HEK293 (cell line): ENCODE data around the gene PSG4.

Experiments
- FEZF1 ChIP-seq: fragments of 450-650 bp; formaldehyde crosslinking; IDR thresholded peaks from 2 replicates; pipeline ENCODE4 v1.5.1; 2016; ENCODE audit warnings: missing biosample characterization, missing genetic modification characterization
- GFI1B ChIP-seq: fragments of 450-650 bp; formaldehyde crosslinking; IDR thresholded peaks from 2 replicates; pipeline ENCODE4 v1.5.1; 2016; ENCODE audit warnings: missing biosample characterization, missing genetic modification characterization
- KLF1 ChIP-seq: fragments of 450-650 bp; formaldehyde crosslinking; IDR thresholded peaks from 2 replicates; pipeline ENCODE4 v1.5.1; 2016; ENCODE audit warnings: missing biosample characterization, missing genetic modification characterization
- KLF16 ChIP-seq: fragments of 450-650 bp; formaldehyde crosslinking; IDR thresholded peaks from 2 replicates; pipeline ENCODE4 v1.5.1; 2017; ENCODE audit warnings: missing biosample characterization, missing genetic modification characterization
- MYNN ChIP-seq: fragments of 450-650 bp; formaldehyde crosslinking; IDR thresholded peaks from 2 replicates; pipeline ENCODE4 v1.5.1; 2016; ENCODE audit warnings: missing biosample characterization, missing genetic modification characterization, borderline replicate concordance
- OSR2 ChIP-seq: fragments of 450-650 bp; formaldehyde crosslinking; IDR thresholded peaks from 2 replicates; pipeline ENCODE4 v1.5.1; 2016; ENCODE audit warnings: missing biosample characterization, missing genetic modification characterization
- PRDM1 ChIP-seq: fragments of 450-650 bp; formaldehyde crosslinking; IDR thresholded peaks from 2 replicates; pipeline ENCODE4; 2016; ENCODE audit warnings: missing biosample characterization, missing genetic modification characterization
- SP7 ChIP-seq: fragments of 450-650 bp; formaldehyde crosslinking; IDR thresholded peaks from 2 replicates; pipeline ENCODE4 v1.5.1; 2016; ENCODE audit warnings: missing biosample characterization, missing genetic modification characterization
- ZBTB21 ChIP-seq: fragments of 450-650 bp; formaldehyde crosslinking; IDR thresholded peaks from 2 replicates; pipeline ENCODE4 v1.5.1; 2017; ENCODE audit warnings: missing biosample characterization, missing genetic modification characterization
- ZEB2 ChIP-seq: fragments of 450-650 bp; formaldehyde crosslinking; IDR thresholded peaks from 2 replicates; pipeline ENCODE4 v1.5.1; 2016; ENCODE audit warnings: missing biosample characterization, missing genetic modification characterization
- ZNF121 ChIP-seq: fragments of 450-650 bp; formaldehyde crosslinking; IDR thresholded peaks from 2 replicates; pipeline ENCODE4 v1.5.1; 2016; ENCODE audit warnings: missing biosample characterization, missing genetic modification characterization
- ZNF366 ChIP-seq: fragments of 450-650 bp; formaldehyde crosslinking; conservative IDR thresholded peaks from 2 replicates; pipeline ENCODE4 v1.5.1; 2016; ENCODE audit warnings: missing biosample characterization, missing genetic modification characterization
- ZNF394 ChIP-seq: fragments of 450-650 bp; formaldehyde crosslinking; IDR thresholded peaks from 2 replicates; pipeline ENCODE4 v1.5.1; 2016; ENCODE audit warnings: missing biosample characterization, missing genetic modification characterization, mild to moderate bottlenecking, moderate library complexity, borderline replicate concordance
- ZNF501 ChIP-seq: fragments of 450-650 bp; formaldehyde crosslinking; IDR thresholded peaks from 2 replicates; pipeline ENCODE4 v1.5.1; 2016; ENCODE audit warnings: missing biosample characterization, missing genetic modification characterization
- ZNF561 ChIP-seq: fragments of 450-650 bp; IDR thresholded peaks from 2 replicates; pipeline ENCODE4 v1.5.1; 2018; ENCODE audit warnings: missing biosample characterization, missing genetic modification characterization, borderline replicate concordance
- ZNF623 ChIP-seq: fragments of 450-650 bp; formaldehyde crosslinking; IDR thresholded peaks from 2 replicates; pipeline ENCODE4 v1.5.1; 2016; ENCODE audit warnings: missing biosample characterization, missing genetic modification characterization
- ZNF660 ChIP-seq: fragments of 450-650 bp; IDR thresholded peaks from 2 replicates; pipeline ENCODE4 v1.5.1; 2018; ENCODE audit warnings: missing biosample characterization, mild to moderate bottlenecking, missing genetic modification characterization
- ZNF76 ChIP-seq: fragments of 450-650 bp; formaldehyde crosslinking; IDR thresholded peaks from 2 replicates; pipeline ENCODE4; 2016; ENCODE audit warnings: low read depth, missing biosample characterization, missing genetic modification characterization, borderline replicate concordance
- ZNF768 ChIP-seq: fragments of 450-650 bp; formaldehyde crosslinking; IDR thresholded peaks from 2 replicates; pipeline ENCODE4 v1.5.1; 2018; ENCODE audit warnings: missing biosample characterization, mild to moderate bottlenecking, missing genetic modification characterization
- ZNF843 ChIP-seq: fragments of 450-650 bp; formaldehyde crosslinking; IDR thresholded peaks from 2 replicates; pipeline ENCODE4 v1.5.1; 2016; ENCODE audit warnings: missing biosample characterization, missing genetic modification characterization
- ZSCAN23 ChIP-seq: fragments of 450-650 bp; formaldehyde crosslinking; IDR thresholded peaks from 2 replicates; pipeline ENCODE4 v1.5.1; 2016; ENCODE audit warnings: missing biosample characterization, missing genetic modification characterization
- TF ChIP-seq, protein P1 (sequence below): fragments of 450-650 bp; formaldehyde crosslinking; IDR thresholded peaks from 2 replicates; pipeline ENCODE4 v1.5.1; 2016; ENCODE audit warnings: missing biosample characterization, missing genetic modification characterization
- TF ChIP-seq, protein P2 (sequence below): fragments of 450-650 bp; formaldehyde crosslinking; IDR thresholded peaks from 2 replicates; pipeline ENCODE4 v1.5.1; 2016; ENCODE audit warnings: missing biosample characterization, missing genetic modification characterization
- TF ChIP-seq, protein P3 (sequence below): fragments of 450-650 bp; formaldehyde crosslinking; IDR thresholded peaks from 2 replicates; pipeline ENCODE4 v1.5.1; 2017; ENCODE audit warnings: missing biosample characterization, missing genetic modification characterization
- TF ChIP-seq, protein P4 (sequence below): fragments of 450-650 bp; formaldehyde crosslinking; IDR thresholded peaks from 2 replicates; pipeline ENCODE4 v1.5.1; 2016; ENCODE audit warnings: missing biosample characterization, missing genetic modification characterization
- TF ChIP-seq, protein P5 (sequence below): fragments of 450-650 bp; formaldehyde crosslinking; optimal IDR thresholded peaks from 2 replicates; pipeline ENCODE3; 2016; ENCODE audit warnings: missing biosample characterization, mild to moderate bottlenecking, missing genetic modification characterization
- TF ChIP-seq, protein P6 (sequence below): fragments of 450-650 bp; formaldehyde crosslinking; IDR thresholded peaks from 2 replicates; pipeline ENCODE4 v1.5.1; 2016; ENCODE audit warnings: missing biosample characterization, missing genetic modification characterization

The PSG4 gene

DNA sequence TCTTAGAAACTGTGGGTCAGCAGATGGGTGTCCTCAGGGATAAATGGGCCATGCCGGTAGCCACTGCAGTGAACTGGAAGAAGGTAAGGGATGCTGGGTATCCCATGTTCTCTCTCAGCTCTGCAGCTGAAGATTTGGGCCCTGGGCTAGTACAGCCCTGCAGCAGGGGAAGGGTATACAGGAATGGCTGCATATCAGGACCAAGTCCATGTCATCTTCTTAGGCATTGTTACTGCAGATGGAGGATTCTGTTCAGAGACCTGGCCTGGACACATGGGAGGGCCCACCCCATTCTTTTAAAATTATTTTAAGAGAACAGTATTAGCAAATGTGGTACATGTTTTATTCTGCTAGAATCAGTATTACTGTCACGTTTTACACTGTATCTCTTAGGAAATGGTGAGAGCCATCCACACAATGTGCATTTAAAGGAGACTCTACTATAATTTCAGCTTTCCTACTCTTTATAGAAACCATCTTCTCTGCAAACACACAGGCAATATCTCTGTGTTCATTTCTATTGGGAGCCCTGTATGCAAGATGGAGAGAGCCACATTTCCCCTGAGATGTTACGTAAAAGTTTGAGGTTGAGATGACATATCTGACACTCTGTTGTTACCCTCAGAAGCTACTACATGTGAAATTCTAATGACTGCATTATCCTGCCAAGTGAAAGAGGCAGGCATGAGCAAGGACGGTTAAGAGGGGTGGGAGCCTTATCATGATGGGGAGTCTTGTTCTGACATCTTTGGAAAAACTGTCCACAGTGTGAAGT lies 12.9 kb downstream of the PSG4 start (continued):
- TF ChIP-seq, protein P1, sequence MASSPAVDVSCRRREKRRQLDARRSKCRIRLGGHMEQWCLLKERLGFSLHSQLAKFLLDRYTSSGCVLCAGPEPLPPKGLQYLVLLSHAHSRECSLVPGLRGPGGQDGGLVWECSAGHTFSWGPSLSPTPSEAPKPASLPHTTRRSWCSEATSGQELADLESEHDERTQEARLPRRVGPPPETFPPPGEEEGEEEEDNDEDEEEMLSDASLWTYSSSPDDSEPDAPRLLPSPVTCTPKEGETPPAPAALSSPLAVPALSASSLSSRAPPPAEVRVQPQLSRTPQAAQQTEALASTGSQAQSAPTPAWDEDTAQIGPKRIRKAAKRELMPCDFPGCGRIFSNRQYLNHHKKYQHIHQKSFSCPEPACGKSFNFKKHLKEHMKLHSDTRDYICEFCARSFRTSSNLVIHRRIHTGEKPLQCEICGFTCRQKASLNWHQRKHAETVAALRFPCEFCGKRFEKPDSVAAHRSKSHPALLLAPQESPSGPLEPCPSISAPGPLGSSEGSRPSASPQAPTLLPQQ (tag by site-specific recombination): peak; percentile 99
- TF ChIP-seq FEZF1 (tag by site-specific recombination) (peak; percentile 76), ZNF623 (peak; percentile 9; the same call in 1 of the 2 replicates), KLF1 (peak; percentile 69; the same call in 1 of the 2 replicates), PRDM1 (tag by site-specific recombination) (peak; percentile 92), ZNF561 (tag by site-specific recombination) (peak; percentile 57; the same call in 1 of the 2 replicates), ZNF768 (tag by site-specific recombination) (0 out of 2 replicates have a peak, but pooled peaks have one; percentile 62), ZNF366 (peak; percentile 98), OSR2 (tag by site-specific recombination) (peak; percentile 98), ZNF121 (0 out of 2 replicates have a peak, but pooled peaks have one; percentile 35), ZSCAN23 (peak; percentile 26; the same call in 1 of the 2 replicates), ZNF843 (0 out of 2 replicates have a peak, but pooled peaks have one; percentile 38), SP7 (tag by site-specific recombination) (peak; percentile 81), MYNN (peak; percentile 90), ZNF501 (tag by site-specific recombination) (peak; percentile 87), ZBTB21 (tag by site-specific recombination) (peak; percentile 92), ZNF394 (tag by site-specific recombination) (peak; percentile 60; the same call in 1 of the 2 replicates), KLF16 (tag by site-specific recombination) (peak; percentile 26; the same call in 1 of the 2 replicates), GFI1B (tag by site-specific recombination) (peak; percentile 59; the same call in 1 of the 2 replicates), ZEB2 (tag by site-specific recombination) (peak; percentile 80), ZNF660 (tag by site-specific recombination) (peak; percentile 93; the same call in 1 of the 2 replicates), ZNF76 (peak; percentile 42; the same call in 1 of the 2 replicates)
- TF ChIP-seq, protein P2, sequence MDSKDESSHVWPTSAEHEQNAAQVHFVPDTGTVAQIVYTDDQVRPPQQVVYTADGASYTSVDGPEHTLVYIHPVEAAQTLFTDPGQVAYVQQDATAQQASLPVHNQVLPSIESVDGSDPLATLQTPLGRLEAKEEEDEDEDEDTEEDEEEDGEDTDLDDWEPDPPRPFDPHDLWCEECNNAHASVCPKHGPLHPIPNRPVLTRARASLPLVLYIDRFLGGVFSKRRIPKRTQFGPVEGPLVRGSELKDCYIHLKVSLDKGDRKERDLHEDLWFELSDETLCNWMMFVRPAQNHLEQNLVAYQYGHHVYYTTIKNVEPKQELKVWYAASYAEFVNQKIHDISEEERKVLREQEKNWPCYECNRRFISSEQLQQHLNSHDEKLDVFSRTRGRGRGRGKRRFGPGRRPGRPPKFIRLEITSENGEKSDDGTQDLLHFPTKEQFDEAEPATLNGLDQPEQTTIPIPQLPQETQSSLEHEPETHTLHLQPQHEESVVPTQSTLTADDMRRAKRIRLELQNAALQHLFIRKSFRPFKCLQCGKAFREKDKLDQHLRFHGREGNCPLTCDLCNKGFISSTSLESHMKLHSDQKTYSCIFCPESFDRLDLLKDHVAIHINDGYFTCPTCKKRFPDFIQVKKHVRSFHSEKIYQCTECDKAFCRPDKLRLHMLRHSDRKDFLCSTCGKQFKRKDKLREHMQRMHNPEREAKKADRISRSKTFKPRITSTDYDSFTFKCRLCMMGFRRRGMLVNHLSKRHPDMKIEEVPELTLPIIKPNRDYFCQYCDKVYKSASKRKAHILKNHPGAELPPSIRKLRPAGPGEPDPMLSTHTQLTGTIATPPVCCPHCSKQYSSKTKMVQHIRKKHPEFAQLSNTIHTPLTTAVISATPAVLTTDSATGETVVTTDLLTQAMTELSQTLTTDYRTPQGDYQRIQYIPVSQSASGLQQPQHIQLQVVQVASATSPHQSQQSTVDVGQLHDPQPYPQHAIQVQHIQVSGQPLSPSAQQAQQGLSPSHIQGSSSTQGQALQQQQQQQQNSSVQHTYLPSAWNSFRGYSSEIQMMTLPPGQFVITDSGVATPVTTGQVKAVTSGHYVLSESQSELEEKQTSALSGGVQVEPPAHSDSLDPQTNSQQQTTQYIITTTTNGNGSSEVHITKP (tag by site-specific recombination): peak; percentile 91
- TF ChIP-seq, protein P3, sequence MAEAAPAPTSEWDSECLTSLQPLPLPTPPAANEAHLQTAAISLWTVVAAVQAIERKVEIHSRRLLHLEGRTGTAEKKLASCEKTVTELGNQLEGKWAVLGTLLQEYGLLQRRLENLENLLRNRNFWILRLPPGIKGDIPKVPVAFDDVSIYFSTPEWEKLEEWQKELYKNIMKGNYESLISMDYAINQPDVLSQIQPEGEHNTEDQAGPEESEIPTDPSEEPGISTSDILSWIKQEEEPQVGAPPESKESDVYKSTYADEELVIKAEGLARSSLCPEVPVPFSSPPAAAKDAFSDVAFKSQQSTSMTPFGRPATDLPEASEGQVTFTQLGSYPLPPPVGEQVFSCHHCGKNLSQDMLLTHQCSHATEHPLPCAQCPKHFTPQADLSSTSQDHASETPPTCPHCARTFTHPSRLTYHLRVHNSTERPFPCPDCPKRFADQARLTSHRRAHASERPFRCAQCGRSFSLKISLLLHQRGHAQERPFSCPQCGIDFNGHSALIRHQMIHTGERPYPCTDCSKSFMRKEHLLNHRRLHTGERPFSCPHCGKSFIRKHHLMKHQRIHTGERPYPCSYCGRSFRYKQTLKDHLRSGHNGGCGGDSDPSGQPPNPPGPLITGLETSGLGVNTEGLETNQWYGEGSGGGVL: peak; percentile 48
- TF ChIP-seq, protein P4, sequence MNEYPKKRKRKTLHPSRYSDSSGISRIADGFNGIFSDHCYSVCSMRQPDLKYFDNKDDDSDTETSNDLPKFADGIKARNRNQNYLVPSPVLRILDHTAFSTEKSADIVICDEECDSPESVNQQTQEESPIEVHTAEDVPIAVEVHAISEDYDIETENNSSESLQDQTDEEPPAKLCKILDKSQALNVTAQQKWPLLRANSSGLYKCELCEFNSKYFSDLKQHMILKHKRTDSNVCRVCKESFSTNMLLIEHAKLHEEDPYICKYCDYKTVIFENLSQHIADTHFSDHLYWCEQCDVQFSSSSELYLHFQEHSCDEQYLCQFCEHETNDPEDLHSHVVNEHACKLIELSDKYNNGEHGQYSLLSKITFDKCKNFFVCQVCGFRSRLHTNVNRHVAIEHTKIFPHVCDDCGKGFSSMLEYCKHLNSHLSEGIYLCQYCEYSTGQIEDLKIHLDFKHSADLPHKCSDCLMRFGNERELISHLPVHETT (tag by site-specific recombination): peak; percentile 74
- TF ChIP-seq, protein P5, sequence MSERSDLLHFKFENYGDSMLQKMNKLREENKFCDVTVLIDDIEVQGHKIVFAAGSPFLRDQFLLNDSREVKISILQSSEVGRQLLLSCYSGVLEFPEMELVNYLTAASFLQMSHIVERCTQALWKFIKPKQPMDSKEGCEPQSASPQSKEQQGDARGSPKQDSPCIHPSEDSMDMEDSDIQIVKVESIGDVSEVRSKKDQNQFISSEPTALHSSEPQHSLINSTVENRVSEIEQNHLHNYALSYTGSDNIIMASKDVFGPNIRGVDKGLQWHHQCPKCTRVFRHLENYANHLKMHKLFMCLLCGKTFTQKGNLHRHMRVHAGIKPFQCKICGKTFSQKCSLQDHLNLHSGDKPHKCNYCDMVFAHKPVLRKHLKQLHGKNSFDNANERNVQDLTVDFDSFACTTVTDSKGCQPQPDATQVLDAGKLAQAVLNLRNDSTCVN: peak; percentile 11
- TF ChIP-seq, protein P6, sequence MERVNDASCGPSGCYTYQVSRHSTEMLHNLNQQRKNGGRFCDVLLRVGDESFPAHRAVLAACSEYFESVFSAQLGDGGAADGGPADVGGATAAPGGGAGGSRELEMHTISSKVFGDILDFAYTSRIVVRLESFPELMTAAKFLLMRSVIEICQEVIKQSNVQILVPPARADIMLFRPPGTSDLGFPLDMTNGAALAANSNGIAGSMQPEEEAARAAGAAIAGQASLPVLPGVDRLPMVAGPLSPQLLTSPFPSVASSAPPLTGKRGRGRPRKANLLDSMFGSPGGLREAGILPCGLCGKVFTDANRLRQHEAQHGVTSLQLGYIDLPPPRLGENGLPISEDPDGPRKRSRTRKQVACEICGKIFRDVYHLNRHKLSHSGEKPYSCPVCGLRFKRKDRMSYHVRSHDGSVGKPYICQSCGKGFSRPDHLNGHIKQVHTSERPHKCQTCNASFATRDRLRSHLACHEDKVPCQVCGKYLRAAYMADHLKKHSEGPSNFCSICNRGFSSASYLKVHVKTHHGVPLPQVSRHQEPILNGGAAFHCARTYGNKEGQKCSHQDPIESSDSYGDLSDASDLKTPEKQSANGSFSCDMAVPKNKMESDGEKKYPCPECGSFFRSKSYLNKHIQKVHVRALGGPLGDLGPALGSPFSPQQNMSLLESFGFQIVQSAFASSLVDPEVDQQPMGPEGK (tag by site-specific recombination): peak; percentile 44
